Measurements from ENCODE around the gene PIM2.
A peak's percentile ranks its signal among the peaks of the same experiment; 100 is the strongest.

Gene PIM2

DNA sequence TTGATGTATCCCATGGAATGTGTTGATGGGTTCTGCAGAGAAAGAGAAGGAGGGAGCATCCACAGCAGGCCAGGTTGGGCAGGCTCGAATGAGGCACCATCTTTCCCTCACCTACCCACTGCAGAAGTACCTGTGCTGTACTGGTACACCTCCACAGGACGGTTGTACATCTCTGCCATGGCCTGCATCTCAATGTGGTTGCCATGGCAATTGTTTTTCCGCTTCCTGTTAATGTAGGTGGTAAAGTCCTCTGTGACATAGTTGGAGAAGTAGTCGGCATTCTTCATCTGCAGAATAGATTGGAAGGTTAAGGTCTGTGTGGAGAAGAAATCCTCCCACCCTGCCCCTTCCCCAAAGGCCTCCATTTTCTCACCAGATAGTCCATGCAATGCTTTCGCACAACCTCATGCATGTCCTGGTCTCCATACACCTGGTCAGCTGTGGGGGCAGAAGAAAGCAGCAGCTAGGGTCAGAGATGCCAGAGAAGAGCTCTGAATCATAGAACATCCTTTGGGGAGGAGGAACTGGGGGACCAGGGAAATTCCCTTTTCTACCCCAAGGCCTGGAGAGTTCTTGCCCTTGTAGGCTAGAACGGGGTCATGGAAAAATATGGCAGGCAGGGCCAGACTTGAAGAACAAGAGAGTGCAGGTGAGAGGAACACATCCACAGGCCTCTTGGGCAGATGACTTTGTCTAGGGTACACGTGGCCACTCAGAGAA is 15.9 kb upstream of the PIM2 start:
- no peak for DNase-seq

DNA sequence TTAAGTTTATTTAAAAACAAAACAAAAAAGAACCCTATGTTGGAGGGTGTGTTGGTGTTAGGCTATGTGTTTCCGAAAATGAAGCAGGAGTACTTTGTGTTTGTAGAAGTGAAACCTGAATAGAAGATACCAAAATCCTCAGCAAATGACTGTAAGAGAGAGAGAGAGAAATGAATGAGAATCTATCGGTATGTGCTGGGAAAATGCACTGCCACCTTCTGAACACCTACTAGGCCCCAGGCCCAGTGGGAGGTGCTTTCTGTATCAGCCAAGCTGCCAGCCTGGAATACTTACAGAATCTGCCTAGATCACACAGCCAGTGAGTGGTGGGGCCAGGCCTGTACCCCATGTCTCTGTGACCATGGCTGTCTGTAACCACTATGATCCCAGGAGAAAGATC is 14.9 kb upstream of the PIM2 start:
- DNase-seq = no peak

DNA sequence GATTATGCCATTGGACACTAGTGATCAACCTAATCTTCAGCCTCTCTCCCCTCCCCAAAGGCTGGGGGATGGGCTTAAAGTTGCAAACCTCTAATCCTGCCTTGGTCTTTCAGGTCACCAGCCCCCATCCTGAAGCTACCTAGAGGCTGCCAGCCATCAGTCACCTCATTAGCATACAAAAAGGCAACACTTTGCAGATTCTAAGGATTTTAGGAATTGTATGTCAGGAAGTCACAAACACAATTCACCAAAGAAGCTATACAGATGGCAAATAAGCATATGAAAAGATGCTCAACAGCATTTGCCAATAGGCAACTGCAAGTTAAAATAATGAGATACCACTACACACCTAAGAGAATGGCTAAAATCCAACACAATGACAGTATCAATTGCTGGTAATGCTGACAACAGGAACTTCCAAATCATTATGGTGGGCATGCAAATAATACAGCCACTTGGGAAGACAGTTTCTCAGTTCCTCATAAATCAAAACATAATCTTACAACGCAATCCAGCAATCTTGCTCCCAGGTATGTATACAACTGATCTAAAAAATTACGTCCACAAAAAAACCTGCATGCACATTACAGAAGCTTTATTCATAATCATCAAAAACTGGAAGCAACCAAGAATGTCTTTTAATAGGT is 9.0 kb upstream of the PIM2 start:
- no peak for DNase-seq

GRCh38 chrX:48927123-48927522 is 8.3 kb upstream of the PIM2 start:
- no peak for DNase-seq

- DNase-seq = no peak
These were observed 5.4 kb upstream of the PIM2 start for GRCh38 chrX:48924270-48924669.

DNA sequence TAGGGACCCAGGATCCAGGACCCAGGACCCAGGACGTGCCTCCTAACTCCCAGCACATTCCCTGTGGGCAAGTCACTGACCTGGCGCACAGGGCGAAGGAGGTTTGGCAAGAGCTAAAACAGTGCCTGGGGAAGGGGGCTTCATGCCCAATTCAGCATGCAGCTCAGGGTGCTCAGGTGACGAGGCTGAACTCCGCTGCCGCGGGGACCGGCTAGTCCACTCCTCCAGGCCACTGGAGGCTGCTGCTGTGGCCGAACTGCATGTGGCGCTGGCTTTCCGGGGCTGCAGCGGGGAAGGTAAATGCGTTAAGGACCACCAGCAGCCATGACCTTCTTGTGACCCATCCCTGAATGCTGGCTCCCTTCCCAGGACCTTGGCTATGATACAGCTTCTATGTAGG is 4.9 kb upstream of the PIM2 start:
- DNase-seq = no peak

DNA sequence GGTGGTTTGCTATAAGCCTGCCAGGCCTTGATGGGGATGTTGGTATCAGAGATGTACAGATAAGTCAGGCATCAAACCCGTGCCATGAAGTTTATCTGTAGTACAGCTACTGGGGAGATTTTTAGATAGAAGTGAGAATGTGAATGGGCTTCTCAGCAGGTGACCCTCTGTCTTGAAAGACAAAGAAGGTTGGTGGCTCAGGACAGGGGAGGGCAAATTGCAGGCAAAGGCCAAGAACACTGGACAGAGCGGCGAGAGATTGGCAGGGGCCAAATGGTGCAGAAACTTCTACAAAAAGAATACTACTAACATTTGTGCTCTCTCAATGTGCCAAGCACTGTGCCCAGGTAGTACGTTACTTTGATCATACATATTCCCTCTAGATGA is 1.9 kb upstream of the PIM2 start:
- DNase-seq = no peak

DNA sequence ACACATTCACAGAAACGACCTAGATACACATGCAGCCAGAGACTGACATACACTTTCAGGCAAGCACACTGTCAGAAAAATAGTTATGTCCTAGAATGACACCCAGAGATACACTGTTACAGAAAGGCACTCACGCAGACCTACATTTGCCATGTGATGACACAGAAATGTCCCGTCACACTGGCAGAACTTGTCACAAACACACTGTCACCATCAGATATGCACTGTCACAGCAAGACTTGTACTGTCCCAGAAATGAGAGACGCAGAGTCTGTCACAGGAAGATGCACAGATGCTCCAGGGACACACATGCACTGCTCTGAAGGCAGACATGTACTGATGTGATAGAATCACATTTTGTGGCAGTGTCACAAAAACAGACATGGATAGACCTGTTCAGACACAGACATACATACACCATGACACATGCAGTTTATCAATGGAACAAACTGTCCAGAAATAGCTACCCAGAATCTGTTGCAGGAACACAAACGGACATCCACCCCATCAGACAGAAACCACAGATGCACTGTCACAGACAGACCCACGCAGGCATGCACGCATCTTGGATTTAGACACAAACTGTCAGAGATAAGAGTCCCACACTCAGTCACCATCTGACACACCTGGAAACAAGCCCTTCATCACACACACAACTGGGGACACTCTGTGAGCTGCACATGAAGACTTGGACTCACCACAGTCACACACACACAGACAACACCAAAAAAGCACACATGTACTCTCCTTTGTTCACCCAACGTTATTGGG is 1.3 kb upstream of the PIM2 start:
- no peak for DNase-seq

DNA sequence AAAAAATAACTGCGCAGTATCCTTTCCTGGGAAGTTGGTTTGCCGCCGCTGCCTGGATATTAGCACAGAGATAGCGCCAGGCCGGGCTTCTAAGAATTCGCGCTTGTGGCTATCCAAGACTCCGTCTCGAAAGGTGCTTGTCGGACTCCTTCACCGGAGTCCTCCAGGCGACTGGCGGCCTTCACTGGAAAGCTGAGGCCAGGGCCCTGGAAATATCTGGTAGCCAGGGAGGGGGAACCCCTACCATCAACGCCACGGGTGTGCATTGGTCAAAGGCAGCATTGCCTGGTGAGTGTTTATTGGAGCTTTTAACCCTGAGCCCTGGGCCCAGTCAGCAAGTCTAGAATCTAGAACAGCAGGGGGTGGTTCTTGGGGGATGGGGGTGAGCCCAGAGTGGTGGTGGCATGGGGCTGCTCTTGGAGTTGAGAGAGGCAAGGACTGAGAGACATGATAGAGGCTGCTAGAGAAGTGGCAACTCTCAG is 577 bp upstream of the PIM2 start:
- DNase-seq = no peak

GRCh38 chrX:48918301-48918642 is 552 bp downstream of the PIM2 start:
- DNase-seq = no peak

DNA sequence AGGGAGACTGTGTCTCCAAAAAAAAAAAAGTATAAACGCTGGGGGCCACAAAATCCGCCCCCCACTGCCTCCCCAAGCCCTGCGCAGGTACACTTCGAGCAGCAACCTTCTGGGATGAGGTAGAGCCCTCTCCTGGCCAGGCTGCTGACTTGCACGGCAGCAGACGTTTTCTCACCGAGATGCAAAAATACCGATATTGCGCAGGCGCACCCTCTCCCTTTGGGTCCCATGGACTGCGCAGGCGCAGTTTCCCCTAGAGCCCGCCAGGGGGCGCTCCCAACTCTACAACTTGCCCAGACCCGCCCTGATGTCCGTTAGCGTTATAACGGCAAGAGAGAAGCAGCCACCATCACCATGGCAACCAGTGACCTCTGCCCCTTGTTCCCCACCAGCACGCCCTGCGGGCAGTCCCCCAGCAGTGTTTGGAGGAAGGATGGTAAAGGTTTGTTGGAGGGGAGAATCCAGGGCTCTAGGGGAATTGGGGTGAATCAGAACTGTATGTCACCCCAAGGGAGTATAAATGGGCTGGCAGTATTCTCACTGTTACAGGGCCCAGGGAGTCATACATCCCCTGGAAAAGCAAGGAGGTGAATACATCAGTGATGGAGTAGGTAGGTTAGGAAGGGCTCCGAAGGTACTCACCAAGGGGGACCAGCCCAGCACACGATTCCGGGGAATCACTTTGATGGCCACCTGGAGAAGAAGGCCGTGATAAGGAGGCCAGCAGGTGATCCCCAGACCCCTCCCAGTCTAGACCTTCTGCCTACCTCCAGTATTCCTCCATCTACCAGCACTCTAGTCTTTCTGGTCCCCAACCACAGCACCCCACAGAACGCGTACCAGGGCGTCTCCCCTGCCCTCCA is 1.5 kb downstream of the PIM2 start:
- peak; percentile 85 for DNase-seq

DNA sequence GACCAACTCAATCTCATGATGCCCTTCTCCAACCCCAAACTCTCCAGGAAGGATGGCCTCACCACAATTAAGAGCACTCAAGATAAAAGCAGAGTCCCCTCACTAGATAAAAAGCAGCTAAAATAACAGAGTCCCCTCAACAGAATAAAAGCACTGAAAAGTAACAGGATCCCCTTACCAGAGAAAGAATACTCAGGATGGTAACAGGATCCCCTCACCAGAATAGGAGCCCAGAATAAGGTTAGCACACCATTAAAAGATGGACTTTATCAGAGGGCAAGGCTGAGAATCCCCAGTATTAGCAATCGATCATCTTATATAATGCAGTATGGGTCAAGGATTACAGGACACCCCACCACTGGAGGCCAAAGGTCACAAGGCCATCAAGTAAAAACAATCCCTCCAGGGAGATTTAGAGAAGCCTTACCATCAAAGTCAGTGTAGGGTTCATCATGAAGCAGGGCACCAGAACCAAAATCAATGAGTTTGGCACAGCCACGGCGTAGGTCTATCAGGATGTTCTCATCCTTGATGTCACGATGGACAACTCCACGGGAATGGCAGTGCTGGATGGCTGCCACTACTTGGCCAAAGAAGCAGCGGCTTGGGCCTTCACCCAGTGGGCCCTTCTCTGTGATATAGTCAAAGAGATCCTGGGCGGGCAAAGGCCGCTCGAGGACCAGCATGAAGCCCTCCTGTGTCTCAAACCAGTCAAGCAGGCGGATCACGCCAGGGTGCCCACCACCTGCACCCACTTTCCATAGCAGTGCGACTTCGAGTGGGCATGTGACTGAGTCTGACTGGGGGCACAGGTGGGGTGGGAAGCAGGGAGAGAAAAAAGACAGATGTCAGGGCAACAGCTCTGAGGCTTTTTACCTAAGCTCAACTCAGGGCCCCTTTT is 4.0 kb downstream of the PIM2 start:
- DNase-seq = no peak

- DNase-seq = no peak
These were observed 5.0 kb downstream of the PIM2 start for GRCh38 chrX:48913605-48914366.

- DNase-seq = peak; percentile 62
These were observed 7.2 kb downstream of the PIM2 start, which contains the start of gene SLC35A2 for GRCh38 chrX:48911412-48912182. SLC35A2 (minus strand) TSS chrX:48911646; CDS start chrX:48911636, 10 bp downstream.

DNA sequence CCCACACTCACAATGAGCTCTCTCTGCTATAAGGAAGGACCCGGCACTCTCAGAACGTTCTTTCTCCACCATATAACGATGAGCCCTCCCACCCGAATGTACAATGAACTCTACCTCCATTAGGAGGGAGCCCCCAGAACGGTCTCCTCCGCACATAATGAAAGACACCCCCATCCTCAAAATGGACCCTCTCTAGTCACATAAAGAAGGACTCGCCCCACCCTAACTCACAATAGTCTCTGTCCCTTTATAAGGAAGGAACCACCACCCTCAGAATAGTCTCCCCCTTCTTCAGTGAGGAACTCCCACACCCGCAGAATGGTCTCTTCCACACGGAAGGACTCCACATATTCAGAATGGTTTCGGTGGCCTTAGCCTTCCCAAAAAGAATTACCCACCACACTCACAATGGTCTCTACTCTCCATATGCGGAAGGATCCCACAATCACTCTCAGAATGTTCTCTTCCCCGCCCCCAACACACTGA is 7.9 kb downstream of the PIM2 start:
- DNase-seq = no peak

- DNase-seq = no peak
These were observed 9.0 kb downstream of the PIM2 start for GRCh38 chrX:48909703-48910294.

GRCh38 chrX:48908600-48908999 is 10.2 kb downstream of the PIM2 start:
- no peak for DNase-seq

DNA sequence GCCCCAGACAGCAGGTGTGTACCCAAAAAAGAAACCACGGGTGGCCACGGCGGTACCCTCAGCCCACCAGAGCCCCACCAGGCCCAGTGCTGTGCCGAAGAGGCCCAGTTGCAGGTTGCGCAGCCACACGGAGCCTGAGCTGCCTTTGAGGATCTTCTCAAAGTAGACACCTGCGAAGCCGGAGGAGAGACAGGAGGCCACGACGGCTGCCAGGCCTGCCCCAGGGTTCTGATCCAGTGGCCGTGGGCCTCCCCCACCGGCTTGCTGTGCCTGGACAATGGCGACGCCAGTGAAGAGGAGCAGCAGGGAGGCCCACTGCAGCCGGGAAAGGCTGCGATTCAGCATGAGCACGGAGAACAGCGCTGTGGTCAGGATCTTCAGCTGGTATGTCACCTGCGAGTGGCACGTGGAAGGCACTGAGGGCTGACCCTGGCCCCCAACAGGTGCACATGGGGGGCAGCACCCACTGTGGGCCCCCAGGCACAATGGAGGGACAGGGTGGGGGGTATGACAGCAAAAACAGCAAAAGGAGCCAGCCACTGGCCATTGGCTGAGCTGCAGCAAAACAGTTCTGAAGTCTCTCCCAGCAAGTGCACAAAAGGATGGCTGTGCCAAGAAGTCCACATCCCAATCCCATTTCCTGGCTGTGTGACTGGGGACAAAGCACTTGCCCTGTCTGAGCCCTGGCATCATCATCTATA is 13.6 kb downstream of the PIM2 start:
- no peak for DNase-seq

DNA sequence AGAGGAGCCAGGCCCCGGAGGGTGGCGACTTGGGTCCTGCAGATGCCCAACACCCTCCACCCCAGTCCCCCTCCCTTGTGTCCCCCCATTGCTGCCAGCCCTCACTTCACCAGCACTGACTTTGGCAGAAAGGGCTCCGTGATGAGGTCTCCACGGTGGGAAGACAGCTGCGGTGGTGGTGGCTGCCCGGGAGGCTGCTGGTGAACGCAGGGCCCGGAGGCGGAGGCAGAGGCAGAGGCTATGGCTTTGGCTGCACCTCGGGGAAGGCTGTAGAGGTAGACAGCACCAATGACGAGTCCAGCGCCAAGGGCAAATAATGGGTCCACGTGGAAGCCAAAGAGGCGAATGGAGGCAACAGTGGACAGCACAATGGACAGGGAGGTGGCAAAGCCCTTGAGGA is 14.2 kb downstream of the PIM2 start:
- DNase-seq = no peak

Data from fibroblast of skin of right quadriceps (primary cell).